GM19238 (cell line): ENCODE results near the gene KCNA3.
A peak's percentile ranks its signal among the peaks of the same experiment; 100 is the strongest.

Source experiments
- DNase-seq: peaks from one replicate; pipeline ENCODE4 v3.0.0; 2011; ENCODE audit warnings: low spot score; ENCODE audit not compliant: insufficient read length

KCNA3 gene

GRCh38 chr1:110639724-110640386 lies 34.9 kb downstream of the KCNA3 start:
- DNase-seq: no peak

GRCh38 chr1:110638556-110638955 lies 36.2 kb downstream of the KCNA3 start:
- DNase-seq: no peak

GRCh38 chr1:110638058-110638457 lies 36.7 kb downstream of the KCNA3 start:
- DNase-seq: no peak

GRCh38 chr1:110637475-110637874 lies 37.3 kb downstream of the KCNA3 start:
- DNase-seq: no peak

- no peak for DNase-seq
Observed at GRCh38 chr1:110636149-110636935, 38.4 kb downstream of the KCNA3 start.

GRCh38 chr1:110635434-110635833 lies 39.3 kb downstream of the KCNA3 start:
- DNase-seq: no peak

GRCh38 chr1:110634455-110635311 lies 40.1 kb downstream of the KCNA3 start:
- peak; percentile 43 for DNase-seq

GRCh38 chr1:110634086-110634454 lies 40.7 kb downstream of the KCNA3 start:
- no peak for DNase-seq

- DNase-seq: no peak
Observed at GRCh38 chr1:110633646-110634030, 41.1 kb downstream of the KCNA3 start.

- no peak for DNase-seq
Observed at GRCh38 chr1:110631836-110632620, 42.7 kb downstream of the KCNA3 start.

GRCh38 chr1:110630839-110631663 lies 43.7 kb downstream of the KCNA3 start:
- DNase-seq: peak; percentile 44

GRCh38 chr1:110628323-110629105 lies 46.2 kb downstream of the KCNA3 start:
- DNase-seq: no peak

- DNase-seq: no peak
Observed at GRCh38 chr1:110627764-110628163, 47.0 kb downstream of the KCNA3 start.

GRCh38 chr1:110626889-110627288 lies 47.9 kb downstream of the KCNA3 start:
- no peak for DNase-seq
